ENCODE data around the gene CHAF1B. TPM values are rescaled to one million over a fixed set of nuclear protein-coding genes. Genes with fewer than 3 reads are reported as not detected.

The CHAF1B gene
- total RNA-seq, 6 experiments from 2014 or later: 0.27 to 2.1 (median 0.72) TPM

DNA sequence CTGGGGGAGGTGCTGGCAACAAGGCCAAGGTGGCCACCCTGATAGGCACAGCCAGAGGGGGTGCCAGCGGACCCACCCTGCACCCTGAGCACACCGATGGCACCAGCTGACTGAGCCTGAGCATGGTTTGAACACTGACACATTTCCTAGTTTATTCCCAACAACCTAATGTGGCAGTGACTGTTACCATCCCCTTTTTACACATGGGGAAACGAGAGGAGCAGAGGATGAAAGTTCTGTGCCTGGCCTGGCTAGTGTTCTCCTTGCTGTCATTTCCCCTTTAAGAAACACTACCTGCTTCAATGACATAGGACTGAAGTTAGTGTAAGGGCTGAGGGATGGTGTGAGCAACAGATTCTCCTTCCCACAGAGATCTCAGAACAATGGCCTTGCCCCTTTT lies 79.4 kb downstream of the CHAF1B start:
- ATAC-seq: no peak
- no peak for TF ChIP-seq POLR2A (IDR thresholded peaks at IDR 0.05)
- TF ChIP-seq CTCF (IDR thresholded peaks at IDR 0.05): no peak
- no peaks in the 10 kb centered on the region for H3K27me3 ChIP-seq
- H3K36me3 ChIP-seq: no peaks in the 10 kb centered on the region
- H3K4me1 ChIP-seq: peaks cover 0 to 26% (median 9%) of the 10 kb centered on the region in 4 donors
- DNase-seq: no peak
- intact Hi-C loops (cut with DNase I): no loop called here
- no peak overlapping the region for H3K27ac ChIP-seq
- no peaks in the 10 kb centered on the region for H3K9me3 ChIP-seq
- WGBS (ENCODE audit: insufficient coverage, low coverage, low lambda C conversion rate, missing lambda C conversion rate): 40% methylated on average over 1 of the region's 3 CpGs
- H3K4me3 ChIP-seq: no peak overlapping the region

GRCh38 chr21:36465478-36465877 lies 80.3 kb downstream of the CHAF1B start:
- Histone ChIP-seq H3K27me3 (no peaks in the 10 kb centered on the region), H3K4me1 (peaks cover 0 to 26% (median 9%) of the 10 kb centered on the region in 4 donors), H3K27ac (no peak overlapping the region), H3K36me3 (no peaks in the 10 kb centered on the region), H3K4me3 (no peak overlapping the region), H3K9me3 (no peaks in the 10 kb centered on the region)
- no peak for TF ChIP-seq CTCF (IDR thresholded peaks at IDR 0.05)
- no peak for TF ChIP-seq POLR2A (IDR thresholded peaks at IDR 0.05)
- 58% methylated on average over 7 of the region's 8 CpGs for WGBS (ENCODE audit: insufficient coverage, low coverage, low lambda C conversion rate, missing lambda C conversion rate)
- ATAC-seq: no peak
- intact Hi-C loops (cut with DNase I): no loop called here
- no peak for DNase-seq

DNA sequence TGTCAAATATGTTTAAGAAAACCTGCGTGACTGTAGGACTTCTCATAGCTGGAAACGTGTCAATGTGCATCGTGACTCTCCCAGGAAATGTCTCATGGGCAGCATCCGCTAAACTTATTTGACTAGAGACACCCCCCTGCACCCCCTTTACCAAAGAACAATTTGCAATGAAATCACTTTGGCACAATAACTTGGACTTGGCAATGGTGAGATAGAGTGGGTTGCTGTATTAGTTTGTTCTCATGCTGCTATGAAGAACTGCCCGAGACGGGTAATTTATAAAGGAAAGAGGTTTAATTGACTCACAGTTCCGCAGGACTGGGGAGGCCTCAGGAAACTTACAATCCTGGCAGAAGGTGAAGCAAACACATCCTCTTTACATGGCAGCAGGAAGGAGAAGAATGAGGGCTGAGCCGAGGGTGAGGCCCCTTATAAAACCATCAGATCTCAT lies 80.9 kb downstream of the CHAF1B start:
- DNase-seq (no peak), ATAC-seq (no peak)
- no peaks in the 10 kb centered on the region for H3K9me3 ChIP-seq
- peaks cover 0 to 4% (median 0%) of the 10 kb centered on the region in 4 donors for H3K36me3 ChIP-seq
- no peak overlapping the region for H3K27ac ChIP-seq
- H3K4me1 ChIP-seq: peaks cover 0 to 24% (median 9%) of the 10 kb centered on the region in 4 donors
- intact Hi-C loops (cut with DNase I): no loop called here
- H3K4me3 ChIP-seq: no peak overlapping the region
- WGBS (ENCODE audit: insufficient coverage, low coverage, low lambda C conversion rate, missing lambda C conversion rate): 63% methylated on average over 7 of the region's 8 CpGs
- no peak for TF ChIP-seq CTCF (IDR thresholded peaks at IDR 0.05)
- TF ChIP-seq POLR2A (IDR thresholded peaks at IDR 0.05): no peak
- no peaks in the 10 kb centered on the region for H3K27me3 ChIP-seq

Small RNA genes within 50 kb of the gene (small RNA-seq; reads per million reads assigned to genes)
- gene ATP5MFP1: 0 reads per million in 2 experiments

Other genes with a start within 250 kb of the CHAF1B start
- 10 to 100 TPM in 5 of 6 experiments, 1 to 10 TPM in 1; 6.6 to 30.1 (median 20.9) TPM for gene DOP1B, start 228.6 kb upstream of the CHAF1B start, total RNA-seq
- 10 to 100 TPM in 4 of 6 experiments, 1 to 10 TPM in 2; 8.5 to 16.5 (median 12.0) TPM for gene MORC3, start 65.2 kb upstream of the CHAF1B start, total RNA-seq
- 10 to 100 TPM in 4 of 6 experiments, 1 to 10 TPM in 2; 9.3 to 16.7 (median 13.0) TPM for gene CLDN14, start 94.7 kb downstream of the CHAF1B start, total RNA-seq

Measured in right lobe of liver (tissue), 6 donors.